Sigmoid colon (tissue), 4 donors: ENCODE results near the gene EXOSC6.

ENCODE experiments used
- POLR2A ChIP-seq, 2 donors: fragments of 450-650 bp; IDR thresholded peaks; one replicate each; pipeline ENCODE4 v1.6.1; 2016; ENCODE audit warnings: antibody characterized with exemption in 2 of 2, mild to moderate bottlenecking in 2 of 2, moderate library complexity in 2 of 2
- POLR2AphosphoS5 ChIP-seq, 4 donors: sonication (generic); formaldehyde crosslinking; IDR thresholded peaks; one replicate each; pipeline ENCODE4 v1.6.1; 2017; ENCODE audit warnings: antibody characterized with exemption in 4 of 4

DNA sequence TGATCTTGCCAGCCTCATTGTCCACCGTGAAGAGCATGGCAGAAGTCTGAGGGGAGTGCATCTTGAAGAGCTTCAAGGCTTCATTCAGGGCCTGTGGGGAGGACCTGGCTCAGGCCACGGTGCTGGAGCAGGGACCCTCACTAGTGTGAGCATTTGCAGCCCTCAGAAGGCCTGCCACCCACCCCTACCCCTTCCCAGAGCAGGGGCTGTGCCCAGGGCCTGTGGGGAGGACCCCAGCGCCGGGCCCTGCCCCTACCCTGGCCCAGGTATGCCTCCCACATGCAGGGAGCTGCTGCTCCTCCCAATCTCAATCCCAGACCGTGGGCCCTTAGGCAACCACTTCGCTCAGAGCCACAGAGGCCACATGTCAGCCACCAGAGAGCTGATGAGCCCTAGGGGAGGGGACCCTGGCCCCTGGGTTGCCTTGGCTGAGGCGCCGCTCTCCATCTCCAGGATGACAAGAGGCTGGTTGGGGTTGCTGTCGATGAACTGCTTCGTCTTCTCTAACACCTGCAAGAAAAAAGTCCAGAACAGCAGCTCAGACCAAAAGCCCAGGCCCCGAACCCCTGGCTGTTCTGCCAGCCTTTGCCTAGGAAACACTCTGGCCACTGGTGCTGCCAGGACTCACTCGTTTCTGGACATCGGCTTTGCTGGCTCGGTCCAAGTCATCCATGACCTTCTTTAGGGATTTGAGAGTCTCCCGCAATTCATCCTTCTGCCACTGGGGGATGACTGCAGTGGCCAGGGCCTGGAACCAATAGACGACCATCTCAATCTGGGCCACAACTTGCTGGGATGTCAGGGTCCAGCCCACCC lies 1.8 kb upstream of the EXOSC6 start:
- TF ChIP-seq POLR2AphosphoS5 (IDR thresholded peaks at IDR 0.05) = no peak
- no peak for TF ChIP-seq POLR2A (IDR thresholded peaks at IDR 0.05)
